Activated T-helper 1 cell treated with anti-CD3 and anti-CD28 coated beads, Interleukin-12 subunit alpha, Interleukin-12 subunit beta, Interleukin-2, Interleukin-4 antibody, amounts not matched to agents 30 ng/mL and 10 ng/mL and 1 ng/mL, durations not matched to agents 14 hours and 24 hours and 36 hours (primary cell): Measurements from ENCODE around the gene EGR2. TPM values are rescaled to one million over a fixed set of nuclear protein-coding genes. Genes with fewer than 3 reads are reported as not detected.

Experiments used
- DNase-seq: peaks from one replicate; pipeline ENCODE4 v3.0.0; 2021; ENCODE audit warnings: low spot score
- H3K27ac Mint-ChIP-seq: one replicate; pipeline ENCODE4 v1.8.0; 2021; ENCODE audit warnings: mild to moderate bottlenecking, mixed read lengths
- H3K27me3 Mint-ChIP-seq: one replicate; pipeline ENCODE4 v1.8.0; 2022; ENCODE audit warnings: mild to moderate bottlenecking, moderate library complexity, mixed read lengths; ENCODE audit not compliant: insufficient read depth
- H3K36me3 Mint-ChIP-seq: one replicate; pipeline ENCODE4 v1.8.0; 2021; ENCODE audit warnings: low read depth, mixed read lengths
- H3K4me1 Mint-ChIP-seq: one replicate; pipeline ENCODE4 v1.8.0; 2021; ENCODE audit warnings: low read depth, mixed read lengths
- H3K4me3 Mint-ChIP-seq: one replicate; pipeline ENCODE4 v1.8.0; 2021; ENCODE audit warnings: mild to moderate bottlenecking, moderate library complexity, mixed read lengths
- H3K9me3 Mint-ChIP-seq: one replicate; pipeline ENCODE4 v1.8.0; 2021; ENCODE audit warnings: mixed read lengths
- intact Hi-C: fragments of 100-400 bp; cut with micrococcal nuclease; formaldehyde crosslinking; loops from one replicate; pipeline ENCODE4 v1.15.1; 2024
- total RNA-seq: library from RNA; stranded (reverse); gene quantifications from 2 replicates; pipeline ENCODE4 v1.2.3, GENCODE V29; 2022

EGR2 gene
- total RNA-seq, 1 donor from 2014 or later = 268 TPM

- H3K36me3 Mint-ChIP-seq = peaks cover 7% of the 10 kb centered on the region
- peaks cover 27% of the 10 kb centered on the region for H3K9me3 Mint-ChIP-seq
- peaks cover 29% of the 10 kb centered on the region for H3K4me1 Mint-ChIP-seq
- H3K27me3 Mint-ChIP-seq = peaks cover 10% of the 10 kb centered on the region
- H3K27ac Mint-ChIP-seq = no peak overlapping the region
- intact Hi-C loops = no loop called here
- no peak overlapping the region for H3K4me3 Mint-ChIP-seq
- no peak for DNase-seq
These were observed 27.4 kb upstream of the EGR2 start for GRCh38 chr10:62843600-62843999.

GRCh38 chr10:62842983-62843382, 26.8 kb upstream of the EGR2 start:
- peaks cover 29% of the 10 kb centered on the region for H3K4me1 Mint-ChIP-seq
- no peak overlapping the region for H3K27ac Mint-ChIP-seq
- no peak for DNase-seq
- no peak overlapping the region for H3K4me3 Mint-ChIP-seq
- intact Hi-C loops = no loop called here
- H3K27me3 Mint-ChIP-seq = peaks cover 12% of the 10 kb centered on the region
- peaks cover 6% of the 10 kb centered on the region for H3K36me3 Mint-ChIP-seq
- peaks cover 21% of the 10 kb centered on the region for H3K9me3 Mint-ChIP-seq

GRCh38 chr10:62839590-62839989, 23.4 kb upstream of the EGR2 start:
- H3K36me3 Mint-ChIP-seq = peaks cover 2% of the 10 kb centered on the region
- no peak for DNase-seq
- H3K4me3 Mint-ChIP-seq = no peak overlapping the region
- peaks cover 4% of the 10 kb centered on the region for H3K9me3 Mint-ChIP-seq
- H3K27me3 Mint-ChIP-seq = peaks cover 16% of the 10 kb centered on the region
- intact Hi-C loops = no loop called here
- no peak overlapping the region for H3K27ac Mint-ChIP-seq
- H3K4me1 Mint-ChIP-seq = peaks cover 20% of the 10 kb centered on the region

- no peak for DNase-seq
- H3K4me3 Mint-ChIP-seq = no peak overlapping the region
- peaks cover 18% of the 10 kb centered on the region for H3K27me3 Mint-ChIP-seq
- H3K36me3 Mint-ChIP-seq = no peaks in the 10 kb centered on the region
- no peaks in the 10 kb centered on the region for H3K9me3 Mint-ChIP-seq
- H3K4me1 Mint-ChIP-seq = peaks cover 5% of the 10 kb centered on the region
- intact Hi-C loops = no loop called here
- H3K27ac Mint-ChIP-seq = no peak overlapping the region
These were observed 15.2 kb upstream of the EGR2 start for GRCh38 chr10:62831346-62831745.

- no peak for DNase-seq
- Mint-ChIP-seq H3K36me3 (no peaks in the 10 kb centered on the region), H3K4me3 (no peak overlapping the region), H3K27me3 (peaks cover 15% of the 10 kb centered on the region), H3K9me3 (no peaks in the 10 kb centered on the region), H3K27ac (no peak overlapping the region), H3K4me1 (peaks cover 12% of the 10 kb centered on the region)
- intact Hi-C loops = no loop called here
These were observed 14.5 kb upstream of the EGR2 start for GRCh38 chr10:62830679-62831078.

- intact Hi-C loops = no loop called here
- peaks cover 20% of the 10 kb centered on the region for H3K27me3 Mint-ChIP-seq
- H3K27ac Mint-ChIP-seq = no peak overlapping the region
- no peak for DNase-seq
- H3K9me3 Mint-ChIP-seq = no peaks in the 10 kb centered on the region
- H3K4me3 Mint-ChIP-seq = no peak overlapping the region
- peaks cover 13% of the 10 kb centered on the region for H3K4me1 Mint-ChIP-seq
- H3K36me3 Mint-ChIP-seq = no peaks in the 10 kb centered on the region
These were observed 13.5 kb upstream of the EGR2 start for GRCh38 chr10:62829622-62830021.

GRCh38 chr10:62826273-62826672, 10.1 kb upstream of the EGR2 start:
- intact Hi-C loops = no loop called here
- peaks cover 19% of the 10 kb centered on the region for H3K27me3 Mint-ChIP-seq
- H3K4me3 Mint-ChIP-seq = no peak overlapping the region
- peaks cover 13% of the 10 kb centered on the region for H3K4me1 Mint-ChIP-seq
- no peaks in the 10 kb centered on the region for H3K9me3 Mint-ChIP-seq
- H3K36me3 Mint-ChIP-seq = no peaks in the 10 kb centered on the region
- H3K27ac Mint-ChIP-seq = no peak overlapping the region
- DNase-seq = no peak

GRCh38 chr10:62820586-62820985, 4.4 kb upstream of the EGR2 start:
- no peak overlapping the region for H3K4me3 Mint-ChIP-seq
- H3K27ac Mint-ChIP-seq = no peak overlapping the region
- peaks cover 52% of the 10 kb centered on the region for H3K27me3 Mint-ChIP-seq
- no peaks in the 10 kb centered on the region for H3K9me3 Mint-ChIP-seq
- no peak for DNase-seq
- peaks cover 7% of the 10 kb centered on the region for H3K36me3 Mint-ChIP-seq
- intact Hi-C loops = no loop called here
- peaks cover 28% of the 10 kb centered on the region for H3K4me1 Mint-ChIP-seq

- H3K27me3 Mint-ChIP-seq = peaks cover 47% of the 10 kb centered on the region
- H3K4me3 Mint-ChIP-seq = peak overlapping the region; percentile 77
- DNase-seq = no peak
- no peaks in the 10 kb centered on the region for H3K9me3 Mint-ChIP-seq
- peaks cover 31% of the 10 kb centered on the region for H3K4me1 Mint-ChIP-seq
- intact Hi-C loops = loop anchor here (1.0 to 10.0 kb wide), 5 partner anchors 339 to 915 kb away; partner anchors contain the start of genes ARID5B and REEP3
- peak overlapping the region; percentile 58 for H3K27ac Mint-ChIP-seq
- H3K36me3 Mint-ChIP-seq = peaks cover 16% of the 10 kb centered on the region
These were observed 3.2 kb upstream of the EGR2 start for GRCh38 chr10:62819141-62819920.

- no peaks in the 10 kb centered on the region for H3K9me3 Mint-ChIP-seq
- peaks cover 39% of the 10 kb centered on the region for H3K4me1 Mint-ChIP-seq
- H3K4me3 Mint-ChIP-seq = peak overlapping the region; percentile 98
- no peak for DNase-seq
- intact Hi-C loops = loop anchor here (1.0 to 10.0 kb wide), 8 partner anchors 208 to 914 kb away; partner anchors contain the start of genes ARID5B and REEP3
- H3K27me3 Mint-ChIP-seq = peaks cover 47% of the 10 kb centered on the region
- peaks cover 24% of the 10 kb centered on the region for H3K36me3 Mint-ChIP-seq
- H3K27ac Mint-ChIP-seq = peak overlapping the region; percentile 92
These were observed 2.4 kb upstream of the EGR2 start for GRCh38 chr10:62818426-62819011.

- peaks cover 31% of the 10 kb centered on the region for H3K36me3 Mint-ChIP-seq
- peak overlapping the region; percentile 98 for H3K4me3 Mint-ChIP-seq
- H3K9me3 Mint-ChIP-seq = no peaks in the 10 kb centered on the region
- intact Hi-C loops = loop anchor here (1.0 to 10.0 kb wide), 11 partner anchors 208 to 913 kb away; partner anchors contain the start of genes ARID5B and REEP3
- H3K4me1 Mint-ChIP-seq = peaks cover 45% of the 10 kb centered on the region
- DNase-seq = peak; percentile 59
- H3K27ac Mint-ChIP-seq = peak overlapping the region; percentile 98
- H3K27me3 Mint-ChIP-seq = peaks cover 46% of the 10 kb centered on the region
These were observed 1.7 kb upstream of the EGR2 start for GRCh38 chr10:62817766-62818425.

- peak overlapping the region; percentile 98 for H3K4me3 Mint-ChIP-seq
- H3K27ac Mint-ChIP-seq = peak overlapping the region; percentile 98
- peaks cover 37% of the 10 kb centered on the region for H3K36me3 Mint-ChIP-seq
- intact Hi-C loops = loop anchor here (1.0 to 10.0 kb wide), 8 partner anchors 252 to 912 kb away; partner anchors contain the start of genes ARID5B and REEP3
- no peaks in the 10 kb centered on the region for H3K9me3 Mint-ChIP-seq
- peaks cover 51% of the 10 kb centered on the region for H3K4me1 Mint-ChIP-seq
- H3K27me3 Mint-ChIP-seq = peaks cover 41% of the 10 kb centered on the region
- DNase-seq = peak; percentile 50
These were observed 1.1 kb upstream of the EGR2 start for GRCh38 chr10:62817121-62817765.
